GM12878 (cell line): ENCODE results near the gene TTF2. TPM values are rescaled to one million over a fixed set of nuclear protein-coding genes. Genes with fewer than 3 reads are reported as not detected.
A peak's percentile ranks its signal among the peaks of the same experiment; 100 is the strongest.

Experiments used
- BCL3 ChIP-seq: IDR thresholded peaks from 2 replicates; pipeline ENCODE4 v1.6.1; 2011; ENCODE audit warnings: borderline replicate concordance, low read depth, mild to moderate bottlenecking, moderate library complexity, low read length; ENCODE audit not compliant: insufficient read depth, poor library complexity, severe bottlenecking
- BHLHE40 ChIP-seq, 2 experiments: fragments of 450-650 bp in 1 of 2; IDR thresholded peaks; 2 replicates each; pipeline ENCODE4 v1.6.1; 2011 to 2017; ENCODE audit warnings: low read depth in 2 of 2, borderline replicate concordance in 1 of 2, improper control_type of control experiment in 1 of 2, low read length in 1 of 2, mild to moderate bottlenecking in 1 of 2
- CEBPB ChIP-seq, 2 experiments: fragments of 150-350 bp in 1 of 2; IDR thresholded peaks; 2 replicates each; pipeline ENCODE4 v1.6.1; 2012 to 2014; ENCODE audit warnings: low read depth in 2 of 2, low read length in 2 of 2, borderline replicate concordance in 1 of 2, inconsistent platforms in 1 of 2
- CHD4 ChIP-seq: fragments of 200-600 bp; sonication (generic); IDR thresholded peaks from 2 replicates; pipeline ENCODE4 v1.6.1; 2016; ENCODE audit warnings: mild to moderate bottlenecking
- DPF2 ChIP-seq: fragments of 450-650 bp; IDR thresholded peaks from 2 replicates; pipeline ENCODE4 v1.6.1; 2017; ENCODE audit warnings: mild to moderate bottlenecking
- E2F4 ChIP-seq: IDR thresholded peaks from 2 replicates; pipeline ENCODE4 v1.6.1; 2012; ENCODE audit warnings: low read depth, low read length, improper control_type of control experiment
- ESRRA ChIP-seq: IDR thresholded peaks from 2 replicates; pipeline ENCODE4 v1.6.1; 2012; ENCODE audit warnings: mild to moderate bottlenecking, low read length, improper control_type of control experiment
- GATAD2B ChIP-seq: fragments of 450-650 bp; conservative IDR thresholded peaks from 2 replicates; pipeline ENCODE4 v1.6.1; 2017; ENCODE audit warnings: low read depth, mild to moderate bottlenecking, moderate library complexity
- JUND ChIP-seq: IDR thresholded peaks from 2 replicates; pipeline ENCODE4 v1.6.1; 2012; ENCODE audit warnings: low read depth, mild to moderate bottlenecking, low read length, improper control_type of control experiment, moderate library complexity
- MTA2 ChIP-seq: fragments of 450-650 bp; IDR thresholded peaks from 2 replicates; pipeline ENCODE4 v1.6.1; 2016; ENCODE audit warnings: low read depth, mild to moderate bottlenecking, moderate library complexity
- MYC ChIP-seq: IDR thresholded peaks from 2 replicates; pipeline ENCODE4 v1.6.1; 2011; ENCODE audit warnings: mild to moderate bottlenecking, low read length, moderate library complexity, inconsistent platforms; ENCODE audit not compliant: insufficient read depth, insufficient replicate concordance, insufficient read length, severe bottlenecking
- PAX8 ChIP-seq: fragments of 450-650 bp; IDR thresholded peaks from 2 replicates; pipeline ENCODE4 v1.6.1; 2017; ENCODE audit warnings: mild to moderate bottlenecking, moderate library complexity
- PML ChIP-seq: IDR thresholded peaks from 2 replicates; pipeline ENCODE4 v1.6.1; 2012; ENCODE audit warnings: low read length, inconsistent platforms
- POLR2AphosphoS5 ChIP-seq: IDR thresholded peaks from 2 replicates; pipeline ENCODE4 v1.6.1; 2011; ENCODE audit warnings: mild to moderate bottlenecking, low read length, inconsistent platforms
- RAD21 ChIP-seq: IDR thresholded peaks from 2 replicates; pipeline ENCODE4 v1.6.1; 2011; ENCODE audit warnings: mild to moderate bottlenecking, low read depth, low read length, moderate library complexity; ENCODE audit not compliant: insufficient read depth
- RAD51 ChIP-seq: fragments of 450-650 bp; IDR thresholded peaks from 2 replicates; pipeline ENCODE4 v1.6.1; 2016; ENCODE audit warnings: moderate library complexity, mild to moderate bottlenecking, inconsistent platforms
- SMAD5 ChIP-seq: IDR thresholded peaks from 2 replicates; pipeline ENCODE4 v1.6.1; 2016; ENCODE audit warnings: antibody characterized with exemption, low read depth
- SPI1 ChIP-seq: IDR thresholded peaks from 2 replicates; pipeline ENCODE4 v1.6.1; 2011; ENCODE audit warnings: low read depth, mild to moderate bottlenecking, low read length, moderate library complexity, borderline replicate concordance; ENCODE audit not compliant: insufficient read depth
- USF1 ChIP-seq: IDR thresholded peaks from 2 replicates; pipeline ENCODE4 v1.6.1; 2011; ENCODE audit warnings: borderline replicate concordance, low read depth, mild to moderate bottlenecking, moderate library complexity, mixed read lengths, low read length; ENCODE audit not compliant: insufficient read depth; ENCODE audit errors: extremely low read length
- YY1 ChIP-seq: IDR thresholded peaks from 2 replicates; pipeline ENCODE4 v1.6.1; 2011; ENCODE audit warnings: low read depth, mild to moderate bottlenecking, low read length
- ZBED1 ChIP-seq: IDR thresholded peaks from 2 replicates; pipeline ENCODE4 v1.6.1; 2016; ENCODE audit warnings: borderline replicate concordance
- ZNF207 ChIP-seq: fragments of 450-650 bp; IDR thresholded peaks from 2 replicates; pipeline ENCODE4 v1.6.1; 2014; ENCODE audit warnings: antibody characterized with exemption, mild to moderate bottlenecking, borderline replicate concordance
- ZNF217 ChIP-seq: fragments of 450-650 bp; IDR thresholded peaks from 2 replicates; pipeline ENCODE4 v1.6.1; 2017; ENCODE audit warnings: antibody characterized with exemption, mild to moderate bottlenecking
- ZNF687 ChIP-seq: fragments of 450-650 bp; IDR thresholded peaks from 2 replicates; pipeline ENCODE4 v1.6.1; 2017; ENCODE audit warnings: mild to moderate bottlenecking, moderate library complexity
- polyA plus RNA-seq, 11 experiments: library from polyadenylated mRNA; depleted of rRNA in 4 of 11; unstranded in 6 of 11; stranded (reverse) in 5 of 11; fragments of >200 nt; fragmentation: Nextera tagmentation in 4 of 11; fragmentation: Illumina TruSeq in 1 of 11; extraction: Ambion mirVana in 4 of 11; extraction: Trizol in 1 of 11; gene quantifications; 1 replicate in 1 of 11; 2 replicates in 10 of 11; pipeline versions ENCODE4 v1.2.1 to v1.2.3, GENCODE V29; 2011 to 2016; ENCODE audit warnings: inconsistent platforms in 2 of 11, missing spikeins in 2 of 11, low read depth in 1 of 11
- total RNA-seq, 4 experiments: library from RNA; depleted of rRNA in 3 of 4; stranded (reverse); fragments of >200 nt in 3 of 4; fragmentation: Illumina TruSeq in 1 of 4; extraction: Trizol in 1 of 4; gene quantifications; 2 replicates each; pipeline versions ENCODE4 v1.2.1 to v1.2.3, GENCODE V29; 2013 to 2021

TTF2 gene
- total and polyA plus RNA-seq, 10 of the 15 experiments (the other 5 are each of a cell fraction or from before 2014, with no cell fraction given) = 17.7 to 134 (median 78.2) TPM

- TF ChIP-seq CEBPB (IDR thresholded peaks at IDR 0.05; ENCODE audit: borderline replicate concordance in 1 of 2, low read depth in 2 of 2, low read length in 2 of 2) (peak in 1 of 2 experiments; percentile 97; a peak in 1 of 4 replicates), ZNF687 (peak; percentile 38; the same call in 1 of the 2 replicates), RAD51 (peak; percentile 40; the same call in 1 of the 2 replicates), YY1 (no peak), MTA2 (peak; percentile 96), E2F4 (no peak), GATAD2B (peak; percentile 89), RAD21 (no peak), ZBED1 (peak; percentile 88), SMAD5 (0 out of 2 replicates have a peak, but pooled peaks have one; percentile 32), POLR2AphosphoS5 (peak; percentile 66; the same call in 1 of the 2 replicates), PML (peak; percentile 81; the same call in 1 of the 2 replicates), ZNF217 (peak; percentile 75), PAX8 (no peak), DPF2 (peak; percentile 94), CHD4 (no peak), MYC (no peak), JUND (peak; percentile 81; the same call in 1 of the 2 replicates), ESRRA (no peak), BHLHE40 (IDR thresholded peaks at IDR 0.05; ENCODE audit: borderline replicate concordance in 1 of 2, low read depth in 2 of 2, low read length in 1 of 2) (peak; percentile 22 to 44; a peak in 2 of 4 replicates), ZNF207 (no peak), BCL3 (peak; percentile 94), SPI1 (no peak), USF1 (no peak)
These were observed 1.9 kb downstream of the TTF2 start (continued) for GRCh38 chr1:117061986-117062415.
